Subcutaneous adipose tissue (tissue), 4 donors: ENCODE results near the gene ZCWPW1. TPM values are rescaled to one million over a fixed set of nuclear protein-coding genes. Genes with fewer than 3 reads are reported as not detected.

Experiments used
- total RNA-seq, 4 donors: library from RNA; depleted of rRNA; stranded (reverse); fragments of >200 nt; gene quantifications; one replicate each; pipeline ENCODE4 v1.1.0, GENCODE V29; 2016
- TF ChIP-seq, protein P1 (sequence below): fragments of 450-650 bp; IDR thresholded peaks from one replicate; pipeline ENCODE4 v1.5.1; 2016; ENCODE audit warnings: low read depth, mild to moderate bottlenecking, control low read depth, antibody characterized with exemption, moderate library complexity

Gene ZCWPW1
- total RNA-seq, 4 donors from 2014 or later: 6.0 to 11.1 (median 8.0) TPM

DNA sequence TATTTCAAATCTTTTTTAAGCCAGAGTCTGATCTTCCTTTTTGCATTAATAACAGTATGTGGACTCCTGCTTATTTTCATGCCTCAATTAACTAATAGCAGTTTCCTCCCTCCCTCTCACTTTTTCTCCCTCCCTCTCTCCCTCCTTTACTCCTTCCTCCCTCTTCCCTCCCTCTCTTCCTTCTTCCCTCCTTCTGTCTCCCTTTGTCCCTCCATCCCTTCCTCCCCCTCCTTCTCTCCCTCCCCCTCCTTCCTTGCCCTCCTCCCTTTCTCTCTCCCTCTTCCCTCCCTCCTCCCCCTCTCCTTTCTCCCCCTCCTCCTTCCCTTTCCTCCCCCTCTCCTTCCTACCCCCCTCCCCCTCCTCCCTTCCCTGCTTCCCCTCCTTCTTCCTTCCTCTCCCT lies 2.0 kb downstream of the ZCWPW1 start:
- TF ChIP-seq, protein P1, sequence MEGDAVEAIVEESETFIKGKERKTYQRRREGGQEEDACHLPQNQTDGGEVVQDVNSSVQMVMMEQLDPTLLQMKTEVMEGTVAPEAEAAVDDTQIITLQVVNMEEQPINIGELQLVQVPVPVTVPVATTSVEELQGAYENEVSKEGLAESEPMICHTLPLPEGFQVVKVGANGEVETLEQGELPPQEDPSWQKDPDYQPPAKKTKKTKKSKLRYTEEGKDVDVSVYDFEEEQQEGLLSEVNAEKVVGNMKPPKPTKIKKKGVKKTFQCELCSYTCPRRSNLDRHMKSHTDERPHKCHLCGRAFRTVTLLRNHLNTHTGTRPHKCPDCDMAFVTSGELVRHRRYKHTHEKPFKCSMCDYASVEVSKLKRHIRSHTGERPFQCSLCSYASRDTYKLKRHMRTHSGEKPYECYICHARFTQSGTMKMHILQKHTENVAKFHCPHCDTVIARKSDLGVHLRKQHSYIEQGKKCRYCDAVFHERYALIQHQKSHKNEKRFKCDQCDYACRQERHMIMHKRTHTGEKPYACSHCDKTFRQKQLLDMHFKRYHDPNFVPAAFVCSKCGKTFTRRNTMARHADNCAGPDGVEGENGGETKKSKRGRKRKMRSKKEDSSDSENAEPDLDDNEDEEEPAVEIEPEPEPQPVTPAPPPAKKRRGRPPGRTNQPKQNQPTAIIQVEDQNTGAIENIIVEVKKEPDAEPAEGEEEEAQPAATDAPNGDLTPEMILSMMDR: no peak

DNA sequence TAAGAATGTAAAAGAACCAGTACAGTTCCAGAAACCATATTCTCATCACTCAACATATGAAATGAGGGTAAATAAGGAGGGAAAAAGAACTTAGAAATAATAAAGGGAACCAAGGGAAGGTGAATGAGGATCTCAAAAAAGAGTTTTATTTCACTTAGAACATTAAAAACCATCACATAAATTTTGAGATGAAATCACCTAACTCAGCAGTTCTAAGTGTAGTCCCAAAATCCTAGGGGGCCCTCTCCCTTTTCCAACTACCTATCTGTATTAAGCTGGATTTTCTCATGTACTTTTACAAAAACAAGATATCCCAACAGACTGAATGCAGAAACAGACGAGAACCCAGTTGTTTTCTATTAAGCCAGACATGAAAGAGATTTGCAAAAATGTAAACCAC lies 3.2 kb downstream of the ZCWPW1 start:
- TF ChIP-seq, protein P1: no peak

DNA sequence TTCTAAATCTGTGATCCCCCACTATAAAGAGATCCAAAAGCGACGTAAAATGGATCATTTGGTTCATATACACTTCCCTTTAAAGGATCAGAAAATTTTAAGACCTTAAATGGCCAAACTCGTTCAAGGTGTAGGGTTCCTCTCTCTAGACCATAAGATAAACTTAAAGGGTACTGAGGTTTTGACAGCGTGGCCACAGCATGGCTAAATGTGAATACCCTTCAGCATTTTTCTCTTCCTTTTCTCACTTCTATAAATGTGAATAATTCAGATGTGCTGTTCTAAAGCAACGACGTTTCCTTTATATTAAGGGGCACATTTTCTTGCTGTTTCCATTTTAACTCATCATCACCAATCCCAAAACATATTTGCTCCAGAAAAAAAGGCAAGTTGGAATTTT lies 5.2 kb downstream of the ZCWPW1 start:
- TF ChIP-seq, protein P1: no peak

DNA sequence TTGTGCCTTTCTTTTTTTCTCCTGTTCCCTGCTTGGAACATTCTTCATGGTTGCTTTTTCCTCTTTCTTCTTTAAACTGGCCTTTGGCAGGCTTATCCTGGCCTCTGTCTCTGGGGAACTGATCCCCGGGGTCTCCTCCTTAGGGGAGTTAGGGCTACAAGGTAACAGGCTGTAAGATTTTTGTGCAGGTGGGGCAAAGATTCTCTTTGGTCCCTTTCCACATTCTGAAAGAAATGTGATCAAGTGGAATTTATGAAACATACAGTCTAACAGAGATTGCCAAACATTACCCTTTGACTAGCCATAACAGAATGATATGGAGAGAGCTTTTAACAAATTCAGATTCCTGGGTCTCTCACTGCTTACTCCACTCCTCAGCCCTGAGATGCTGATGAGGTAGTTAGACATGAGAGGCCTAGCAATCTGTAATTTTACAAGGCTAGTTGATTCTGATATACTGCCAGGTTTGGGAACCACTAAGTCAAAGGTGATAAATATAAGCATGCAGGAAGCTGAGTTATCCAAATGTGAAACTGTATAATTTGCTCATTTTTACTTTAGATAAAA lies 8.8 kb downstream of the ZCWPW1 start:
- TF ChIP-seq, protein P1: no peak

DNA sequence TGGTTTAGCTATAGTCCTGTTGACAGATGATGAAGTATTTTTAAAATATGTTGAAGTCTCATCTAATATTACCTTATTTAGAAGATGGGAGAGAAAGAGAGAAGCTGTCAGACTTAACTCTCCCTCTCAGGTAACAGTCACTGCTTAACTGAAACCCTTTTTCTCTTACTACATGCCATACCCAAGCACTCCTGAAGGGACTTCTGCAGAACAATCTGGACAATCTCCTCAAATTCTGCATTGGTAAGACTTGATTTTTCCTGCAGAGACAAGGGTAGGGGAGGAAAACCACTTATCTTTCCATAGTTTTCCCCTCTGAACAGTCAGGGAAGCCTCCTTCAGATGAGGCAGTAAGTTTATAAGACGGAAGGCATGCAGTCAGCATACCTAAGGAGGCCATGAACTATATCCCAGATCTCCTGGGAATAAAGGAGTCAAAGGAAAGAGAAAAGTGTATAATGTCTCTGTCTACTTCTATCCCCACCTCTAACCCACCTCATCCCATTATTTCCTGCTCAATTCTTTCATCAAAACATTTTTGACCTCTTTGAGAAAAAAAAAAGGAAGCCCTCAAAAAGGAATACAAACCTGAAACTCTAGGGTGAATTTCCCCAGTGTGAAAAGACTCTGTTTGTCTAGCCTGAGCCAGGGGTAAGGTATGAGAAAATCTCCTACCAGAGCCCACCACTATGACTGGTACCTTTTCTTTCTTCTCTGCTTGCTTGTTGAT lies 9.4 kb downstream of the ZCWPW1 start:
- TF ChIP-seq, protein P1: no peak

DNA sequence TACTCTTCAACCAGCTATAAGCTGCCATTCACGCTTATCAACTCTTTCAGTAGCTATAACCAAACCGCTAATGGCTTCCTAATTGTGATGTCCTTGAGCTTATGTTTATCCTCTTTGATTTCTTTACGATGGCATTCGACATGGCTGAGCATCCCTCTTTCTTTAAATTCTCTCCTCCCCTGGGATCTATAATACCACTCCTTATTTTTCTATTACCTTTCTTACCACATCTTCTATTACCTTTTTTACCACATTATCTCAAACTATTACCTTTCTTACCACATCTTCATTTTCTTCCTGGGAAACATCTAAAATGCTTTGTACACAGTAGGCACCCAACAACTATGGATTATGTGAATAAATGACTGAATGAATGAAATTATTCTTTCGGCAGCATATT lies 13.1 kb downstream of the ZCWPW1 start:
- TF ChIP-seq, protein P1: no peak

DNA sequence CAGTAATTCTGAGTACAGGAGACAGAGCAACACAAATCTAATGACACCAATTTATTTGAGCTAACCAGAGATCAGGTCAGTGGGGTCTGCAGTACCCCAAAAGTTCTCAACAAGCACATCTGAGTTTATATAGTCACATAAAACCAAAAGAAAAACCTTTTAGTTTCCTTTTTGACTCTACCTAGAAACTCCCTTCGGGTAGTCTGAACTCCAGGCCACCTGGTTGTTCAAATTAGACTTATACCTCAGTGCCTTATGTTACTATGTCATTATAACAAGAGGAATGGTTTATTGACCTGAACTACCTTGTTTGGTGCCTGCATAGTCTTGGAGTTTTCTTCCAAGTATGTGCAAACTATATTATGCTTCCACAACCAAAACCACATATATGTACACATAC lies 14.6 kb downstream of the ZCWPW1 start:
- TF ChIP-seq, protein P1: no peak
